Measurements from ENCODE around the gene GIT2.

GRCh38 chr12:109916045-109916444 lies 80.1 kb downstream of the GIT2 start:
- TF ChIP-seq CTCF (conservative IDR thresholded peaks at IDR 0.05; ENCODE audit: low read depth in 2 of 2) (no peak), CREB1 (CRISPR knock-in tag; IDR thresholded peaks at IDR 0.05; ENCODE audit: low read depth) (no peak), EZH2 (IDR thresholded peaks at IDR 0.05; ENCODE audit: low read depth, unreplicated experiment) (no peak), STAT1 (IDR thresholded peaks at IDR 0.05; ENCODE audit: unreplicated experiment) (no peak), ZNF114 (CRISPR knock-in tag; IDR thresholded peaks at IDR 0.05) (no peak), EZH2phosphoT487 (IDR thresholded peaks at IDR 0.05; ENCODE audit: unreplicated experiment) (no peak), POLR2AphosphoS5 (IDR thresholded peaks at IDR 0.05; ENCODE audit: low read depth) (no peak), JUNB (IDR thresholded peaks at IDR 0.05; ENCODE audit: unreplicated experiment) (no peak)

Measured in GM23338 (cell line).